Calu3 (cell line): ENCODE results near the gene MRS2. TPM values are rescaled to one million over a fixed set of nuclear protein-coding genes. Genes with fewer than 3 reads are reported as not detected.

Source experiments
- BruUV-seq: library from RNA; stranded (reverse); fragments of 400-500 nt; replicated peaks from 2 replicates; lab custom pipeline; 2021; lab: Mats Ljungman, UMichigan
- CTCF ChIA-PET: fragments of 300-600 bp; sonication (Branson Sonifier 250); formaldehyde crosslinking; loops from one replicate; lab custom pipeline; 2022; ENCODE audit warnings: antibody characterized with exemption; lab: Charles Lee
- DNase-seq: peaks from one replicate; pipeline ENCODE4 v3.0.0; 2022
- H3K27ac Mint-ChIP-seq: one replicate; pipeline ENCODE4 v1.8.0; 2022; ENCODE audit warnings: mixed read lengths; ENCODE audit not compliant: unreplicated experiment
- H3K27me3 Mint-ChIP-seq: one replicate; pipeline ENCODE4 v1.8.0; 2022; ENCODE audit warnings: mixed read lengths; ENCODE audit not compliant: unreplicated experiment
- H3K36me3 Mint-ChIP-seq: one replicate; pipeline ENCODE4 v1.8.0; 2022; ENCODE audit warnings: mild to moderate bottlenecking, moderate library complexity, mixed read lengths; ENCODE audit not compliant: insufficient read depth, unreplicated experiment
- H3K4me1 Mint-ChIP-seq: one replicate; pipeline ENCODE4 v1.8.0; 2022; ENCODE audit warnings: mild to moderate bottlenecking, low read depth, mixed read lengths; ENCODE audit not compliant: unreplicated experiment
- H3K4me3 Mint-ChIP-seq: one replicate; pipeline ENCODE4 v1.8.0; 2022; ENCODE audit warnings: mild to moderate bottlenecking, low read depth, moderate library complexity, mixed read lengths; ENCODE audit not compliant: unreplicated experiment
- H3K9me3 Mint-ChIP-seq: one replicate; pipeline ENCODE4 v1.8.0; 2022; ENCODE audit warnings: low read depth, mixed read lengths; ENCODE audit not compliant: unreplicated experiment
- CTCF ChIP-seq: fragments of 200-600 bp; IDR thresholded peaks from one replicate; pipeline ENCODE4 v1.8.0; 2022; ENCODE audit warnings: antibody characterized with exemption; ENCODE audit not compliant: unreplicated experiment
- intact Hi-C: fragments of 100-400 bp; cut with micrococcal nuclease; formaldehyde crosslinking; loops from one replicate; pipeline ENCODE4 v1.10.0; 2022; ENCODE audit not compliant: unreplicated experiment
- total RNA-seq: library from RNA; stranded (reverse); gene quantifications from 2 replicates; pipeline ENCODE4 v1.2.3, GENCODE V29; 2022

Gene MRS2
- total RNA-seq, 1 experiment from 2014 or later: 56.7 TPM

GRCh38 chr6:24451581-24452388 lies 49.0 kb downstream of the MRS2 start:
- Mint-ChIP-seq H3K9me3 (no peaks in the 10 kb centered on the region), H3K36me3 (no peaks in the 10 kb centered on the region), H3K27ac (no peak overlapping the region), H3K27me3 (no peaks in the 10 kb centered on the region), H3K4me3 (no peak overlapping the region), H3K4me1 (no peaks in the 10 kb centered on the region)
- BruUV-seq: no TSS peak
- intact Hi-C loops: no loop called here
- DNase-seq: peak; percentile 11
- no peak for TF ChIP-seq CTCF
- CTCF ChIA-PET: no interaction called here

DNA sequence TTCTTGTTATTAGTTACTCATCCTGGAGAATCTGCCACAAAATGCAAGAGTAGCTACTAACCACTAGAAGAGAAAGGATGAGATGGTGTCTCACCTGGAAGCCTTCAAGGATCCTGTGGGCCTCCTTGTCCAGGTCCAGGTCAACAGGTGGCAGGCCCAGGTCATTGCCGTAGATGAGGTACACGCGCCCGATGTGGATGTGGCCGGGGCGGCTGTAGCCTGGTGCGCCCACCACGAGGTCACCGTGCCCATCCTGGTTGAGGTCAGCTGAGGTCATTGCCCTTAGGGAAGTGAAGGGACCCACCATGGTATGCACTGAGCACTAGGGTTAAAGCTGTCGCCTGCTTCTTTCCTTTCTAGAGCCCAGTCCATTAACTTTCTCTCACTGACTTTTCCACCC lies 51.2 kb downstream of the MRS2 start:
- no TSS peak for BruUV-seq
- H3K4me3 Mint-ChIP-seq: no peak overlapping the region
- no peak for TF ChIP-seq CTCF
- intact Hi-C loops: no loop called here
- no peak for DNase-seq
- CTCF ChIA-PET: no interaction called here
- H3K27me3 Mint-ChIP-seq: no peaks in the 10 kb centered on the region
- no peaks in the 10 kb centered on the region for H3K9me3 Mint-ChIP-seq
- no peaks in the 10 kb centered on the region for H3K36me3 Mint-ChIP-seq
- no peaks in the 10 kb centered on the region for H3K4me1 Mint-ChIP-seq
- H3K27ac Mint-ChIP-seq: no peak overlapping the region

GRCh38 chr6:24454452-24454851 lies 51.7 kb downstream of the MRS2 start:
- intact Hi-C loops: no loop called here
- H3K9me3 Mint-ChIP-seq: no peaks in the 10 kb centered on the region
- no TSS peak for BruUV-seq
- no peak overlapping the region for H3K27ac Mint-ChIP-seq
- CTCF ChIA-PET: no interaction called here
- no peak overlapping the region for H3K4me3 Mint-ChIP-seq
- no peaks in the 10 kb centered on the region for H3K27me3 Mint-ChIP-seq
- H3K36me3 Mint-ChIP-seq: no peaks in the 10 kb centered on the region
- H3K4me1 Mint-ChIP-seq: no peaks in the 10 kb centered on the region
- TF ChIP-seq CTCF: no peak
- DNase-seq: no peak

DNA sequence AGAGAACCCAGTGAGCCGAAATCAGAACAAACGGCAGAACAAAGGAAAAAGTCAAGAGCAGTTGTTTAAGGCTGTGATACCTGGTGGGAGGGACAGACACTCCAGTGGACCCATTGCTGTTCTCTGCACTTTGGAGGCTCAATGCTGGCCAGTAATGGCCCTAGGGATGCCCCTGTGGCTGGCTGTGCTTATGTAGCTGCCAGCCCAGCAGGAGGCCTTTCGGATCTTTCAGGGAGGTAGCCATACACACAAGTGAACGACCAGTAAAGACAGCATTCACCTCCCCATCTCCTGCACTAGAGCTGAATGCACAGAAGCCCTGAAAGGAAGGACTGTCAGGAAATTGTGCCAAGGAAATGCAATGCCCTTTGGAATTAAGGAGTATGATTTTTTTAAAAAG lies 52.3 kb downstream of the MRS2 start:
- no peaks in the 10 kb centered on the region for H3K36me3 Mint-ChIP-seq

More for the DNA sequence above, 52.3 kb downstream of the MRS2 start:
- no peak for TF ChIP-seq CTCF
- no peak for DNase-seq
- CTCF ChIA-PET: no interaction called here
- Mint-ChIP-seq H3K4me1 (no peaks in the 10 kb centered on the region), H3K9me3 (no peaks in the 10 kb centered on the region), H3K4me3 (no peak overlapping the region), H3K27ac (no peak overlapping the region), H3K27me3 (no peaks in the 10 kb centered on the region)
- intact Hi-C loops: no loop called here
- no TSS peak for BruUV-seq
